H1 (cell line): Measurements from ENCODE around the gene ZNF219. TPM values are rescaled to one million over a fixed set of nuclear protein-coding genes. Genes with fewer than 3 reads are reported as not detected.

ENCODE experiments used
- ASH2L ChIP-seq: fragments of 200-600, 300-600 bp; sonication (generic); IDR thresholded peaks from one replicate; pipeline ENCODE4 v1.7.1; 2017; ENCODE audit warnings: low read length
- ATF3 ChIP-seq: IDR thresholded peaks from 2 replicates; pipeline ENCODE4 v1.6.1; 2011; ENCODE audit warnings: low read depth, mild to moderate bottlenecking, low read length; ENCODE audit not compliant: insufficient read depth
- CREB1 ChIP-seq: IDR thresholded peaks from 2 replicates; pipeline ENCODE4 v1.6.1; 2012; ENCODE audit warnings: inconsistent platforms
- CTBP2 ChIP-seq: IDR thresholded peaks from 2 replicates; pipeline ENCODE4 v1.7.0; 2011; ENCODE audit warnings: borderline replicate concordance, mild to moderate bottlenecking, moderate library complexity, mixed read lengths, low read length; ENCODE audit not compliant: insufficient read depth, insufficient read length
- EZH2 ChIP-seq: fragments of 200-600 bp; sonication (generic); IDR thresholded peaks from 2 replicates; pipeline ENCODE4 v1.7.1; 2012; ENCODE audit warnings: low read depth, mild to moderate bottlenecking, moderate library complexity, low read length, inconsistent platforms; ENCODE audit not compliant: severe bottlenecking
- FOSL1 ChIP-seq: IDR thresholded peaks from 2 replicates; pipeline ENCODE4 v1.6.1; 2011; ENCODE audit warnings: mild to moderate bottlenecking, low read depth, low read length, moderate library complexity; ENCODE audit not compliant: insufficient read depth
- GTF2F1 ChIP-seq: IDR thresholded peaks from 2 replicates; pipeline ENCODE4 v1.6.1; 2012; ENCODE audit warnings: low read depth, low read length, improper control_type of control experiment, borderline replicate concordance
- HDAC2 ChIP-seq, 2 experiments: fragments of 300-600 bp in 1 of 2; sonication (generic) in 1 of 2; IDR thresholded peaks; 2 replicates each; pipeline ENCODE4 v1.6.1; 2011 to 2012; ENCODE audit warnings: low read depth in 2 of 2, low read length in 2 of 2, mild to moderate bottlenecking in 2 of 2, moderate library complexity in 2 of 2, borderline replicate concordance in 1 of 2, inconsistent platforms in 1 of 2
- JUND ChIP-seq: IDR thresholded peaks from 2 replicates; pipeline ENCODE4 v1.6.1; 2011; ENCODE audit warnings: mild to moderate bottlenecking, improper control_type of control experiment, low read length
- KDM1A ChIP-seq: fragments of 200-600, 300-600 bp; sonication (generic); IDR thresholded peaks from 2 replicates; pipeline ENCODE4 v1.7.1; 2016; ENCODE audit warnings: mild to moderate bottlenecking, low read length, borderline replicate concordance
- KDM4A ChIP-seq: IDR thresholded peaks from one replicate; pipeline ENCODE4 v1.7.1; 2012; ENCODE audit warnings: low read depth, mild to moderate bottlenecking, moderate library complexity, low read length, inconsistent platforms; ENCODE audit not compliant: severe bottlenecking
- MAFK ChIP-seq: IDR thresholded peaks from 2 replicates; pipeline ENCODE4 v1.6.1; 2012; ENCODE audit warnings: low read depth, mild to moderate bottlenecking, improper control_type of control experiment, low read length
- RAD21 ChIP-seq, 2 experiments: IDR thresholded peaks in 1 of 2; conservative IDR thresholded peaks in 1 of 2; 2 replicates each; pipeline ENCODE4 v1.6.1; 2011; ENCODE audit warnings: low read depth in 2 of 2, low read length in 2 of 2, improper control_type of control experiment in 1 of 2, inconsistent platforms in 1 of 2, mild to moderate bottlenecking in 1 of 2, moderate library complexity in 1 of 2
- RBBP5 ChIP-seq: IDR thresholded peaks from 2 replicates; pipeline ENCODE4 v1.7.1; 2012; ENCODE audit warnings: low read depth, mild to moderate bottlenecking, inconsistent platforms, low read length, moderate library complexity, borderline replicate concordance
- SIX5 ChIP-seq: IDR thresholded peaks from 2 replicates; pipeline ENCODE4 v1.6.1; 2011; ENCODE audit warnings: mild to moderate bottlenecking, low read depth, low read length
- SP2 ChIP-seq: IDR thresholded peaks from 2 replicates; pipeline ENCODE4 v1.6.1; 2012; ENCODE audit warnings: mild to moderate bottlenecking, low read length, inconsistent platforms
- TAF1 ChIP-seq: IDR thresholded peaks from 2 replicates; pipeline ENCODE4 v1.6.1; 2011; ENCODE audit warnings: mild to moderate bottlenecking, low read depth, low read length
- TBP ChIP-seq: IDR thresholded peaks from 2 replicates; pipeline ENCODE4 v1.6.1; 2011; ENCODE audit warnings: low read depth, low read length, improper control_type of control experiment
- TCF12 ChIP-seq: IDR thresholded peaks from 2 replicates; pipeline ENCODE4 v1.6.1; 2011; ENCODE audit warnings: low read depth, mild to moderate bottlenecking, low read length
- USF2 ChIP-seq: IDR thresholded peaks from 2 replicates; pipeline ENCODE4 v1.6.1; 2011; ENCODE audit warnings: low read length, improper control_type of control experiment
- ZNF274 ChIP-seq: IDR thresholded peaks from 2 replicates; pipeline ENCODE4 v1.7.0; 2012; ENCODE audit warnings: low read length, borderline replicate concordance; ENCODE audit errors: extremely low read depth
- polyA plus RNA-seq, 7 experiments: library from polyadenylated mRNA; depleted of rRNA in 3 of 7; stranded (reverse) in 5 of 7; unstranded in 2 of 7; fragments of >200 nt in 5 of 7; fragments of 200-250 nt in 2 of 7; gene quantifications; 1 replicate in 5 of 7; 2 replicates in 1 of 7; 4 replicates in 1 of 7; pipeline versions ENCODE4 v1.2.1 to v1.2.3, GENCODE V29; 2011 to 2013; ENCODE audit warnings: missing spikeins in 2 of 7, mixed read lengths in 2 of 7
- total RNA-seq: library from RNA; stranded (reverse); fragmentation: NEBNext Ultra II Directional; extraction: Animal tissue kit (Norgen Biotek cat#: 25700); gene quantifications from 2 replicates; pipeline ENCODE4 v1.2.1, GENCODE V29; 2021

The ZNF219 gene
- total and polyA plus RNA-seq, 2 of the 8 experiments (the other 6 are each of a cell fraction or from before 2014, with no cell fraction given) = 113 to 160 TPM

GRCh38 chr14:21103710-21104447 lies 5.4 kb upstream of the ZNF219 start (continued):
- TF ChIP-seq RBBP5 (peak; percentile 28; the same call in 1 of the 2 replicates), FOSL1 (no peak), TCF12 (no peak), ZNF274 (no peak), GTF2F1 (no peak; the same call in 1 of the 2 replicates), CTBP2 (no peak), EZH2 (no peak), KDM4A (peak; percentile 84), RAD21 (IDR thresholded peaks at IDR 0.05 in 1 of 2, conservative IDR thresholded peaks at IDR 0.05 in 1 of 2; ENCODE audit: low read depth in 2 of 2, low read length in 2 of 2) (peak; percentile 9 to 33; a peak in 3 of 4 replicates), SP2 (no peak), HDAC2 (IDR thresholded peaks at IDR 0.05; ENCODE audit: borderline replicate concordance in 1 of 2, low read depth in 2 of 2, low read length in 2 of 2) (no peak), KDM1A (no peak), CREB1 (peak; percentile 89), SIX5 (no peak), ATF3 (no peak), TAF1 (peak; percentile 85), USF2 (no peak), ASH2L (no peak), MAFK (peak; percentile 71; the same call in 1 of the 2 replicates), TBP (peak; percentile 84), JUND (peak; percentile 97)
